Measurements from ENCODE around the gene MNAT1. TPM values are rescaled to one million over a fixed set of nuclear protein-coding genes. Genes with fewer than 3 reads are reported as not detected.

The MNAT1 gene
- polyA plus RNA-seq, 1 of the 3 experiments (the other 2 are of a cell fraction), result 38.9 TPM

GRCh38 chr14:60882219-60882618 is 147.7 kb downstream of the MNAT1 start:
- POLR2A ChIA-PET, result no interaction called here
- Histone ChIP-seq H3K27ac (ENCODE audit: low read depth in 2 of 2, low read length in 1 of 2) (no peak overlapping the region), H2AFZ (ENCODE audit: low read depth) (no peak overlapping the region), H3K79me2 (ENCODE audit: insufficient read depth) (peaks cover 23% of the 10 kb centered on the region), H3F3A (replicated peaks; ENCODE audit: insufficient read depth) (no peaks in the 10 kb centered on the region), H3K4me1 (ENCODE audit: control insufficient read depth in 1 of 2, insufficient read depth in 2 of 2, low read depth in 1 of 2, low read length in 1 of 2) (0 out of 4 replicates have a peak, but pooled peaks cover 0 to 5% of the 10 kb centered on the region in 2 experiments), H3K27me3 (ENCODE audit: insufficient read depth) (no peaks in the 10 kb centered on the region), H3K4me2 (no peak overlapping the region), H3K36me3 (replicated peaks in 1 of 2; ENCODE audit: control insufficient read depth in 1 of 2, insufficient read depth in 2 of 2, low read length in 1 of 2) (peaks cover 2 to 52% of the 10 kb centered on the region in 2 experiments), H3K9me2 (no peaks in the 10 kb centered on the region), H3K9me3 (peaks cover 12% of the 10 kb centered on the region; the same call in 1 of the 2 replicates), H3K9ac (no peak overlapping the region), H4K20me1 (ENCODE audit: insufficient read depth) (no peaks in the 10 kb centered on the region), H3K4me3 (ENCODE audit: low read depth in 2 of 2, low read length in 1 of 2) (no peak overlapping the region)
- CTCF ChIA-PET, result no interaction called here
- no peak for DNase-seq
- WGBS (ENCODE audit: low lambda C conversion rate), result 100% methylated on average over 1 of the region's 1 CpG
- TF ChIP-seq TAF1 (IDR thresholded peaks at IDR 0.05; ENCODE audit: borderline replicate concordance, low read depth, low read length) (no peak), USF1 (IDR thresholded peaks at IDR 0.05; ENCODE audit: borderline replicate concordance, low read depth) (no peak), RFX5 (IDR thresholded peaks at IDR 0.05; ENCODE audit: low read length) (no peak), EP300 (IDR thresholded peaks at IDR 0.05; ENCODE audit: borderline replicate concordance in 1 of 2, low read depth in 1 of 2, low read length in 1 of 2) (no peak), JUND (IDR thresholded peaks at IDR 0.05) (no peak), REST (IDR thresholded peaks at IDR 0.05; ENCODE audit: low read depth, low read length) (no peak), MAX (IDR thresholded peaks at IDR 0.05; ENCODE audit: low read depth) (no peak), RXRA (IDR thresholded peaks at IDR 0.05; ENCODE audit: borderline replicate concordance, low read depth) (no peak), CTCF (IDR thresholded peaks at IDR 0.05) (no peak), YY1 (IDR thresholded peaks at IDR 0.05; ENCODE audit: low read depth) (no peak), USF2 (IDR thresholded peaks at IDR 0.05; ENCODE audit: borderline replicate concordance, low read depth, low read length) (no peak), FOXM1 (IDR thresholded peaks at IDR 0.05; ENCODE audit: low read depth) (no peak), PBX3 (IDR thresholded peaks at IDR 0.05) (no peak)
